Adrenal gland (tissue), 5 donors: ENCODE measurements around the gene E2F1.

Experiments
- POLR2A ChIP-seq, 2 donors: fragments of 450-650 bp; IDR thresholded peaks; one replicate each; pipeline ENCODE4 v1.6.1; 2017; ENCODE audit warnings: antibody characterized with exemption in 2 of 2, mild to moderate bottlenecking in 2 of 2, moderate library complexity in 1 of 2
- TF ChIP-seq, protein P1 (sequence below), 6 experiments: fragments of 450-650 bp in 4 of 6; fragments of 200-600 bp in 2 of 6; sonication (generic) in 1 of 6; IDR thresholded peaks; 1 replicate in 5 of 6; 2 replicates in 1 of 6; pipeline versions ENCODE4 v1.5.1 to v1.8.0; 2016 to 2021; ENCODE audit warnings: antibody characterized with exemption in 6 of 6, mild to moderate bottlenecking in 2 of 6, moderate library complexity in 1 of 6
- donor health status: DM: no; HTN: no; CAD: no.

GRCh38 chr20:33647603-33648395 is 38.4 kb downstream of the E2F1 start:
- TF ChIP-seq, protein P1, sequence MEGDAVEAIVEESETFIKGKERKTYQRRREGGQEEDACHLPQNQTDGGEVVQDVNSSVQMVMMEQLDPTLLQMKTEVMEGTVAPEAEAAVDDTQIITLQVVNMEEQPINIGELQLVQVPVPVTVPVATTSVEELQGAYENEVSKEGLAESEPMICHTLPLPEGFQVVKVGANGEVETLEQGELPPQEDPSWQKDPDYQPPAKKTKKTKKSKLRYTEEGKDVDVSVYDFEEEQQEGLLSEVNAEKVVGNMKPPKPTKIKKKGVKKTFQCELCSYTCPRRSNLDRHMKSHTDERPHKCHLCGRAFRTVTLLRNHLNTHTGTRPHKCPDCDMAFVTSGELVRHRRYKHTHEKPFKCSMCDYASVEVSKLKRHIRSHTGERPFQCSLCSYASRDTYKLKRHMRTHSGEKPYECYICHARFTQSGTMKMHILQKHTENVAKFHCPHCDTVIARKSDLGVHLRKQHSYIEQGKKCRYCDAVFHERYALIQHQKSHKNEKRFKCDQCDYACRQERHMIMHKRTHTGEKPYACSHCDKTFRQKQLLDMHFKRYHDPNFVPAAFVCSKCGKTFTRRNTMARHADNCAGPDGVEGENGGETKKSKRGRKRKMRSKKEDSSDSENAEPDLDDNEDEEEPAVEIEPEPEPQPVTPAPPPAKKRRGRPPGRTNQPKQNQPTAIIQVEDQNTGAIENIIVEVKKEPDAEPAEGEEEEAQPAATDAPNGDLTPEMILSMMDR (IDR thresholded peaks at IDR 0.05) = no peak
- no peak for TF ChIP-seq POLR2A (IDR thresholded peaks at IDR 0.05)
